Activated CD4-positive, alpha-beta T cell treated with anti-CD3 and anti-CD28 coated beads for 4 hours (primary cell): ENCODE results near the gene OR6C1.
"Not testable (repeated sequence)": the region's sequence is repeated elsewhere in the genome, so short reads cannot be mapped to it uniquely, and the experiment has no call there.

Experiments
- DNase-seq, 2 donors: peaks; one replicate each; pipeline ENCODE4 v3.0.0-alpha.2; 2020

Gene OR6C1

GRCh38 chr12:55314043-55314442 lies at the start of gene OR6C1:
Gene OR6C1 (plus strand): TSS chr12:55314343. CDS start chr12:55320600, 6,257 bp downstream.
- DNase-seq, result no peak

DNA sequence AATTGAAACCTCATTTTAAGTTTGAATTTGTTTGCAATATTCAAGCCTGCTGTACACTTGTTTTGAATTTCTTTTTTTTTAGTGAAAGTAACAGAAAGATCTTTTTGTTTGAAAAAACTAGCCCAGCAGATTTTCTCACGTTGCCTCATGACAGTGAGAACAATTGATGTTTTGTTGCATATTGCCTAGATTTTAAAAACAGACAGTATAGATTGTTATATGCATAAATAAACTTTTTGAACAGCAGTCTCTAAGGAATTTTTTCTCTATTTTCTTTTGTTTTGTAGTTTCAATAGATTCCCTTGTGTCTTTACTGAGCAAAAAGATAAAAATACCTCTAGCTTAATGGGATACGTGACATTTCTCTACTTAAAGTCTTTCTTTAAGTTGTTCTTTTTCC lies 33.2 kb upstream of the OR6C1 start:
- no peak for DNase-seq

DNA sequence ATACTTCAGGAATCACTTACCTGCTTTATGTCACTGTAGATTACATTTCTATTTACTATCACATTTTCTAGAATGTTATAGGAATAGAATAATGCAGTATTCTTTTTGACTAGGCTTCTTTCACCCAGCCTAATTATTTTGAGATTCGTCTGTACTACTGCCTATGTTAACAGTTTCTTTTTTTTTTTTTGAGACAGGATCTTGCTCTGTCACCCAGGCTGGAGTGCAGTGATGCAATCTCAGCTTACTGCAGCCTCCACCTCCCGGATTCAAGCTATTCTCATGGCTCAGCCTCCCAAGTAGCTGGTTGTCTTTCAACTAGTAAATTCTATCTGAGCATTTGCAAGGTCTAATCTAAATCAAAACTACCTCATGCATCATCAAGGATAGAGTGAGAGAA lies 24.1 kb upstream of the OR6C1 start:
- DNase-seq, result no peak

DNA sequence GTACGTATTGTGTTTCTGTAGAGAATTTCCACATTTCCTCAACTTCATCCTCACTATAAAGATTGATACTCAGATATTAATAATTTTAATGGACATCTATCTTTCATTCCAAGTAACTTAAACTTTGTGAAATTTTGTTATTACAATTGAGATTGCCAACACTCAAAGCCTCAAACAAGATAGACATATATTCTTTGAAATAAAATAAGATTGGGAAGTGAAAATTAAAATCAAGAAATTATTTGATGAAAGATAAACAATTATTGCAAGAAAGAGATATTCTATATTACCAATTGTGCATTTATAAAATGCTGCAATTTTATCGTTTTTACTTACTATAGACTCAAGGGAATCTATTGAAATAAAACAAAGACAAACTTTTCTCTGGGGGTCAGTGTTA lies 17.7 kb upstream of the OR6C1 start, which contains the start of gene OR6C6:
Gene OR6C6, minus strand, starts transcription at position 101 of the 400 bp plus-strand sequence. CDS start 1,337 bp downstream, outside the sequence.
- no peak for DNase-seq

DNA sequence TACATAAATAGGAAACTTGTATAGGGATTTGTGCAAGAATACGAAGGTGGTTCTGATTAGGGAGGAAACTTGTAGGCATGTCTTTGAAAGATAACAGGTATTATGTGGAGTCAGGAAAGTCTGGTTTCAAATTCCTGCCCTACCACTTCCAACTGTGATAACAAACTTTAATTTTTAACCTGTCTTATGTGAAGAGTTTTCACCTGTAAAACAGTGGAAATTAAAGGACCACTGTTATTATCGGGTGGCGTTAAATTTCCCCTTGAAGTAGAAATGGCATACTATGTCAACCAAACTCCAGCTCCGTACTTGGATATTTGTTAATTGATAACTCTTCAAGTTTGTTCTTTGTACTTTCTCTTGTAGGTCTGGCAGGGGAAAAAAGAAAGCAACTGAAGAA lies 6.1 kb downstream of the OR6C1 start:
- no peak for DNase-seq

- not testable (repeated sequence) for DNase-seq
Observed at GRCh38 chr12:55325801-55326200, 11.7 kb downstream of the OR6C1 start.

DNA sequence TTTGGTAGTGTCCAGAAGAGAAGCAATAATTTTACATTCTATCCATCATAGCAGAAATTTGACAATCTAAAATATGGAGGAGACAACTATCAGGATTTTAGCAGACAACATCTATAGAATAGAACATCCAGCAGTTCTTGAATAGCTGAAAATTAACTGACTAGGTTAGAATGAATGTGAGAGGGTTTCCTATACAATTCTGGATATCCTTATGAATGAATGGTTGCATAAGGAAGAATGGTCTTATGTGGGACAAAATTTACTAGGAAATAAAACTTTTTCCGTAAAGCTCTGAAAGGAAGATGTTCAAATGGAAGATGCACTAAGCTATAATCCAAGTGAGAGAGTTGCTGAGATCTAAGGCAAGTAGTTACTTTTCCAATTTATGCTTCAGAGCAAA lies 16.3 kb downstream of the OR6C1 start, which contains the start of gene OR6C3:
Gene OR6C3, plus strand, starts transcription at position 301 of the 400 bp plus-strand sequence. CDS start 955 bp downstream, outside the sequence.
- no peak for DNase-seq

- DNase-seq, result no peak
Observed at GRCh38 chr12:55336002-55336401, 21.9 kb downstream of the OR6C1 start.

GRCh38 chr12:55355338-55355737 lies 41.2 kb downstream of the OR6C1 start:
- DNase-seq, result not testable (repeated sequence)

DNA sequence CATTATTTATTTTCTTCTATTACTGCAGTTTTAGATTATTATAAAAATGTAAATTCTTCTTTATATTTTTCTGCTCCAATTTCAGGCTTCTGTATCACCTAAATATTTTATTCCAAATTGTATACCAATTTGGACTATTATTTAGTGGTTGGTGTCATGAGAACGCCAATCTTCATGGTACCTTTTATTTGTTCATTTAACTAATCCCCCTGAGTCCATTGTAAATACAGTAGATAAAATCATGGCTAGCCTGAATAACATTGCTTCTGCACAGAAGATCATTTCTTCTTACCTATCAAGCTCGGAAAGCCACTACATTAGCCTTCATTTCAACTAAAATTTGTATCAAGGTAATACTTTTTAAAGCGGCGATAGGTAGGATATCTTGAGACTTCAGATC lies 48.5 kb downstream of the OR6C1 start, which contains the start of gene OR6C75:
Gene OR6C75, plus strand, starts transcription at position 301 of the 400 bp plus-strand sequence. CDS start 2,136 bp downstream, outside the sequence.
- no peak for DNase-seq

- no peak for DNase-seq
Observed at GRCh38 chr12:55365086-55365485, 50.9 kb downstream of the OR6C1 start.
